ENCODE data around the gene CARD11.

Gene CARD11

DNA sequence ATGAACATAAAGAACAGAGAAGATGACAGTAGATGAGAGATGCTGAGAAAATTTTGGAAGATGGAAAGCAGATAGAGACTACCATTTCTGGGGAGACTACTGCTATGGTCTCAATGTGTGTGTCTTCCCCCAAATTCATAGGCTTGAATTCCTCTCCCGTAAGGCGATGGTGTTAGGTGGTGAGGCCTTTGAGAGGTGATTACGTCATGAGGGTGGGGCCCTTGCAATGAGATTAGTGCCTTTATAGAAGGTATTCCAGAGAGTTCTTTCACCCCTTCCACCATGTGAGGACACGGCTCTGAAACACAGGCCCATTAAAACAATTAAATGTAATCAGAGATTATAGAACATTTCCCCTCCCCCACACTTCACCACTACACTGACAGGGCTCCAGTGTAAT lies 23.9 kb downstream of the CARD11 start:
- no peak for DNase-seq

DNA sequence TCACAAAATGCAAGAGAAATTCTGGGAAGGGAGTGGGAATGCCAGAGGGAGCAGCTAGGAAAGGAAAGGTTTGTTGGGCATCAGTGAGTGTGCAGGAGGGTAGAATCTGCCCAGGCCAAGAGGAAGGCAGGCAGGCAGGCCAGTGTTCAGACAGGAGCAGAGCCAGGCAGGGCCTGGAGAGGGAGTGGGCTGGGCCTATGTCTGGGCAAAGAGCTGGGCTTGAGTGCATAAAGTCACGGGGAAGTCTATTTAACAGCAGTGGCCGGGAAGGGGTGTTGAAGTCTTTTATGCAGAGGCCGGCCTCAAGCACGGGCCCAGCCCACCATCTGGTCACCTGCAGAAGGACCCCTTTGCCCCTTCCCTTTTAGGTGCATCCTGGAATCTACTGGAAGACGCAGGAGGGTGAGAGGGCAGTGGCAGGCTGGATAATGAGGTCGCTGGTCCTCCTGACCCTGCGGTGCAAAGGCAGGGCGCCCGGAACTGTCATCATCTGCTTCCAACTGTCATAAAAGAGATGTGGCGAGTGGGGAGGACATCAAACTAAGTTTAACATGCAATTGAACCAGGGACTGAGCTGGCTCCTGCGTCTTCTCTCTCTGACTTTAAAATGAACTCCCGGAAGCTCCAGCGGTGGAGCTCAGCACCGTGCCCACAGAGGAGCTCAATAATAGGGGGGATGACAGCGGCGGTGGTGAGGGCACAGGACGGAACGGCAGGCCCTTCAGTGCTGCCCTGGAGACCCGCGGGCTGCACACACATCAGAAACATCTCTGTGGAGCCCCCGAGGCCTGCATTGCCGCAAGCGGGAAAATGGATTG lies 29.5 kb downstream of the CARD11 start:
- no peak for DNase-seq

DNA sequence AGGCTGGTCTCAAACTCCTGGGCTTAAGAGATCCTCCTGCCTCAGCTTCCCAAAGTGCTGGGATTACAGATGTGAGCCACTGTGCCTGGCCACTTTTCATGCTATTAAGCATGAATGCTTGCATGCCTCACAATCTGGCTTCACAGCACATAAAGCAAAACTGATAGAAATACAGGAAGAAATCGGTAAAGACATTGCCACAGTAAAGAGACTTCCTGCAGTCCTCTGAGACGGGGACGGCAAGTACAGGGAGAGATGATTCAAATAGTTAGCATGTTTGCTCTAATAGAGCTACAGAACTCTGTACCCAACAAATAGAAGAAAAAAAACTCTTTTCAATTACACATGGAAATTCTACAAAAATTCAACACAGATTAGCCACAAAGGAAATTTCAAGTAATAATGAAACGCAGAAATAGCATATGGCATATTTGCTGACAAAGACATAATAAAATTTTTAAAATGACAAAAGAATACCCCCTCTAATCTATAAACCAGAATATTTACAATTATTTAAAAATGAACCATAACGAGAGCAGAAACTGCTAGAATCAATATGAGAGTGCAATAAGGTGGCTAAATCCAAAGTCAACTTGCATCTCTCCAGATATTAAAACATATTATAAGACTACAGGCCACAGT lies 32.3 kb downstream of the CARD11 start:
- DNase-seq, result no peak

DNA sequence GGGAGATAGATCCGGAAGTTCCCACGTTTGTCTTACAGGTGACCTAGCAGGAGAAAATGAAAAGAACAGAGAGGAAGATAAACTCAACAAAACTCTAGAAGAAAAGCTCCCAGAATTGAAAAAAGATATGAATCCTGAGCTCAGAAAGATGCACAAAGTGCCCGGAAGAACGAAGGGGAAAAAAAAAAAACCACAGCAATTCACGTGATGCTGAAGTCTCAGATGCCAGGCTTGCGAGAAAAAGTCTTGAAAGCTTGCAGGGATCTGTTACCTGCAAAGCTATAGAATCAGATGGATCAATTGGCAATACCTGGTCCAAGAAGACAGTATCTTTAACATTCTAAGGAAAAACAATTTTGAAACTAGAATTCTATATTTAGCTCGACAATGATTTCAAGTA lies 33.5 kb downstream of the CARD11 start:
- no peak for DNase-seq

DNA sequence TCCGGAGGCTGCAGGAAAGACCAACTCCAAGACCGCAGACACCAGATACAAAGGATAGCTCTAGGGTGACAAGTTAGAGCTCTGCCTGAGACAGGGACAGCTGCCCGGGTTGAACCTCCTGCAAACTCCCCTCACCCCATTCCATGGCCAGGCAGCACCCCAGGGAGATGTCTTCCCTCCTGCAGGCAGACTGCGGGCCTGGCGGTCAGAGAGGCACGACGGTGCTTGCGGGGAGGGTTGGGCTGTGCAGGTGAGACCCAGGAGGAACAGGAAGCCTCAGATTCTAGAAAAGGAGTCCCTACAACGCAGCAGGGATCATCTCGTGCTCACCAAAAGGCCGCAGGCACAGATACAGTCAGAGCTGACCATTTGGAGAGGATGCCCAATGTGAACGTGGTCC lies 34.6 kb downstream of the CARD11 start:
- no peak for DNase-seq

DNA sequence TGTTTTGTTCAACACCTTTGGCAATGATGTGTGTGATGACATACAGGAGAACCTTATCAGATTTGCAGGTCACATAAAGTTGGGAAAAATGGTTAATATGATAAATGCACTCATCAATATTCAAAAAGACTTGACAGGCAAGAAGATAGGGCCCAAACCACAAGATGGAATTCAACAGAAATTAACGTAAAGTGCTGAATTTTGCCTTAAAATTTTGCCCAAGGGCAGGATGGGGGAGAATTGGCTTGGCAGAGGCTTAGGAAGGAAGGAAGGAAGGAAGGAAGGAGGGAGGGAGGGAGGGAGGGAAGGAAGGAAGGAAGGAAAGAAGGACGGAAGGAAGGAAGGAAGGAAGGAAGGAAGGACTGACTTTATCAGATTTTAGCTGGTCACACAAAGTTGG lies 35.3 kb downstream of the CARD11 start:
- DNase-seq, result no peak

DNA sequence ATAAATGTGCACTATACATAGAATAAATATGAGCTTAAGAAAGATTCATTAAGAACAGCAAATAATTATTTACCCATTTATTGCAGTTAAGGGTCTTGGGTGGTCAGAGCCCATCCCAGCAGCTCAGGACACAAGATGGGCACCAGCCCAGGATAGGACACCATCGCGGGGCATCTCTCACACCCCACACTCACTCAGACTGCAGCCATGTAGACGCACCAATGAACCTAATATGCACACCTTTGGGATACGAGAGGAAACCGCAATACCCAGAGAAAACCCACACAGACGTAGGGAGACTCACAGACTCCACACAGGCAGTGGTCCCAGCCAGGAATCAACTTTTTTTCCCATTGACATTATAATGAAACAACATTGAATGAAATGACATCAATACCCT lies 36.0 kb downstream of the CARD11 start:
- DNase-seq, result no peak

DNA sequence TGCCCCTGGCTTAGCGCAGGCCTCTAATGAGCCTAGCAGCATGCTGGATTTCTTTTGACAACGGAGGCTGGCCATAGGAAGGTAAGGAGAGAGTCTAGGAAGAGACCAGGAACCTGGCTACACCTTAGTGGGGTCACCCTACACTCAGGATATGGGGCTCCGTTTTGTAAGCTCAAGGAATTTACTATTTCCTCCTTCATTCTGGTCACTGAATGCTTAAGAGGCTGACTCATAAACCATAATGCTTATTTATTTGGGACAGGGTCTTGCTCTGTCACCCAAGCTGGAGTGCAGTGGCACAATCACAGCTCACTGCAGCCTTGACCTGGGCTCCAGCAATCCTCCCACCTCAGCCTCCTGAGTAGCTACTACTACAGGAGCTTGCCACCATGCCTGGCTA lies 38.4 kb downstream of the CARD11 start:
- DNase-seq, result no peak

DNA sequence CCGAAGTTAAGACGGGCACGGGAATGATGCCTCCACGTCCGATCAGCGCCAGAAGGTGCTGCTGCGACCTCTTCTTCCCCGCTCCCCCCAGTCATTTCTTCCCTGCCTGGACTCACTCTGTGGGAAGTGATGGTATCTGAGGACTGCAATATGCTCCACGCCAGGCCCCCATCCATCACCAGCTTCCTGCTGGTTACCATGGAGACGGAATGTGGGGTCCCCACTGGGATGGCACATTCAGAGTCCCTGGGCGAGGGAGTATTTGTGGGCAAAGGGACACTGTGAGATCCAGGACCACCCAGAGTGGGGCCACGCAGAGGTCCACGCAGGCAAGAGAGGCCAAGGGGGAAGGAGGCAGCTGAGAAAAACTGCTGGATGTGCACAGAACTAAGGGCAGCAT lies 39.7 kb downstream of the CARD11 start:
- no peak for DNase-seq

DNA sequence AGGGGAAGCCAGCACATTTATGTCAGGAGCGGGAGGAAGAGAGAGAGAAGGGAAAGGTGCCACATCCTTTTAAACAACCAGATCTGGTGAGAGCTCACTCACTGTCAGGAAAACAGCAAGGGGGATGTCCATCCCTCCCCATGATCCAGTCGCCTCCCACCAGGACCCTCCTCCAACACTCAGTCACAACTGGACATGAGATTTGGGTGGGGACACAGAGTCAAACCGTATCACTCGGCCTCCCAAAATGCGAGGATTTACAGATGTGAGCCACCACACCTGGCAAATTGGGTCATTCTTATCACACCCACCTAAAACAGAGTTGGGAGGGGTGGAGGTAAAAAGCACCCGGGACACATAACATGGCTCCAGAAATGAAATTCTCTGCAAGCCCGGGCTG lies 41.0 kb downstream of the CARD11 start:
- no peak for DNase-seq

DNA sequence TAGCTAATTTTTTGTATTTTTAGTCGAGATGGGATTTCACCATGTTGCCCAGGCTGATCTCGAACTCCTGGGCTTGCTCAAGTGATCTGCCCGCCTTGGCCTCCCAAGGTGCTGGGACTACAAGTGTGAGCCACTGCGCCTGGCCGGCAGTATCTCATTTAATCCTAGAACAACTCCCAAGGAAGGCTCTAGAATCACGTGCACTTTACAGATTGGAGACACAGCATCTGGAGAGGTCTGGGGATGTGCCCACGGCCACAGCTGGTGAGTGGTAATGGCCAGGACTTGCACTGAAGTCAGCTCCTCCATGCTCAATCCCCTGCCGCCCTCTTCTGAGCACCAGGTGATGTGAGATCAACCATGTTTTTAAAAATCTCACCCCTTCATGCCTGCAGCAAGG lies 43.1 kb downstream of the CARD11 start:
- no peak for DNase-seq

DNA sequence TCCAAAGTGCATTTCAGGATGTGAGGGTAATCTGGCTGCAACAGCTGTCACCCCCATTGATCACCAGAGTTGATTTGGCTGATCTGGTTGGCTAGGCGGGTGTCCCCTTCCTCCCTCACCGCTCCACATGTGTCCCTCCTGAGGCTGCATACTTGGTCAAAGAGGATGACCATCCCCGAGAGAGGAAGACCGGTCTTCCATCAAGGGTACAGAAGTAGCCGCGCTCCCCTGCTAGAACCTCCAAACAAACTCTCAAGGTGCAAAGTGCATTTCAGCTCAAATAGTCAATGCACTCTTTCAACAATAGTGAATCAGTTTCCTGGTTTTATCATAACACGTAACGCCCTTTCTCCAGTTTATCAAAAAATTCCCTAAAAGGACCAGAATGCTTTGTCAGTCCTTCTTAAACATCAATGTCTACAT lies 44.6 kb downstream of the CARD11 start:
- no peak for DNase-seq

DNA sequence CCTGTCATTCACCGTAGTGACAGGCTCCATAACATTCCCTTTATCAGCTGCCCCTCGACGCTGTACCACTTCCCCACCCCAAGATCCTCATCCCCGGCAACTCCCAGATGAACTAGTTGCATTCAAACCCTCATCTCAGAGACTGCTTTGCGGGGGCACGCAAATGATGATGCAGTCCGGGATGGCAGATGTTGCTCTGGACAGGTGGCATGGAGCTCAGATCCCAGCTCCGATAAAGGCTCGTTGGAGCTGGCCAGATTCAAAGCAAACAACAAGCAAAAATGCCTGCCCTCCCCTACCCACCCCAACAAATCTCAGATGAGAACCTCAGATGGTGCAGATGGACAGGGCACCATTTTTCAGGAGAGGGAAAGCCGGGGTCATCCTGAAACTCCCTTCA lies 46.7 kb downstream of the CARD11 start:
- no peak for DNase-seq

DNA sequence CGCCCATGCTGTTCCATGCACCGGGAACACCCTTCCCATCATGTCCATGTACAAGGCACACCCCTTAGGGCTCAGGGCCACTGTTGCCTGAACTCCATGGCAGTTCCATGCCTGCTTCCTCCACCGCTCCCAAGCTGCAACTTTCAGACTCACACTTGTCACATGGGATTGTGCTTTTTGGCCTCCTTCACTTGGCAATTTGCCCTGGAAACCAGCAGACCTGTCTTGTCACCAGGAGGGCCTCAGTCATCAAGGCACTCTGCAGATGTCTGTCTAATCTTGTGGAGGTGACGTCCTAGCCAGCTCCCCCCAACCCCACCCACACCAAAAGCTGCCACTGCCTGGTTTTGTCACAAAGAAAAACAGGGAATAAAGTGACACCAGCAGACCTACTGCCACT lies 47.5 kb downstream of the CARD11 start:
- DNase-seq, result no peak

DNA sequence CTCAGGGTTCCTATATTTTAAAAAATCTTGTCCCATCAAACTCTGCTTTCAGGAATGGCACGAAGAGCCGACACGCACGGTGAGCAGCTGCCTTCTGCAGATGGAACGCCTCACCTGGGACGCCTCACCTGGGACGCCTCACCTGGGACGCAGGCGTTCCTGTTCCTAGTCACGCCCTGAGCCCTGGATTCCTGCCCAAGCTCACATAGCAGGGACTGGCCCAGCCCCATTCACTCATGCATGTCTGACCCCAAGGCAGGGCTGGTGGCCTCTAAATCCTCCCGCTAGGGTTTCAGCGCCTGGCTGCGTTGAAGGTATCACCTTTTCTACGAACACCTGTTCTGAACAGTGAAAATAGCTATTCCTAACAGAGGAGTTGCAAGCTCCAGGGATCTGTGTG lies 49.8 kb downstream of the CARD11 start:
- DNase-seq, result no peak

DNA sequence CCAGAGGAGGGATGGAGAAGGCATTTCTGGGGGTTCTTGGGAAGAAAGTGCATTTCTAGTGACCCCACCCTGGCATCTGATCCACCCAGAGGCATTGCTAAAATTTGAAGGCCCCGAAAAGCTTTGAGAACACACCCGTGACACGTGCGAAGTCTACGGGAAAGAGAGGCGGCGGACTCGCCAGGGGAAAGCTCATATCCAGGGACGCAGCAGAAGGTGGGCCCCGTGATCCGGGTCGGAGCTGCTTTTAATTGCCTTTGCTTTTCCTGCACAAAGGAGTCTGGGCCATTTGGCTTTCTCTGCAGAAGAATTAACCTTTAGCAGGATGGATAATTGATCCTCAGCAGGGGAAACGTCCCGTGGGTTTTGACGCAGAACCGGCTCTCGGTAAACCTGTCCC lies 50.3 kb downstream of the CARD11 start:
- no peak for DNase-seq

DNA sequence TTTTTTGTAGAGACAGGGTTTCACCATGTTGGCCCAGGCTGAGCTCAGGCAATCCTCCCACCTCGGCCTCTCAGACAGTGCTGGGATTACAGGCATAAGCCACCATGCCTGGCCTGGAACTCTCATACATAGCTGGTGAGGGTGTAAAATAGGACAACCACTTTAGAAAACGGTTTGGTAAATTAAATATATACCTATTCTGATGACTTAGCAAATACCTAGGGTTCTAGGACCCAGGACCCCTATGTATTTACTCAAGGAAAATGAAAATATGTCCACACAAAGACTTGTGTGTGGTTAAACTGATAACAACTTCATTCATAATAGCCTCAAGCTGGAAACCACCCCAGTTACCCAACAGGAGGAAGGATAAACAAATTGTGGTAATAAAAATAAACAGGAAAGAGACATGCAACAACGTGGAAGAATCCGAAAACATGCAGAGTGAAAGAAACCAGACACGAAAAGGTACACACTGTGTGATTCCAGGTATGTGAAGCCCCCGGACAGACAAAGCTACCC lies 52.7 kb downstream of the CARD11 start:
- no peak for DNase-seq

DNA sequence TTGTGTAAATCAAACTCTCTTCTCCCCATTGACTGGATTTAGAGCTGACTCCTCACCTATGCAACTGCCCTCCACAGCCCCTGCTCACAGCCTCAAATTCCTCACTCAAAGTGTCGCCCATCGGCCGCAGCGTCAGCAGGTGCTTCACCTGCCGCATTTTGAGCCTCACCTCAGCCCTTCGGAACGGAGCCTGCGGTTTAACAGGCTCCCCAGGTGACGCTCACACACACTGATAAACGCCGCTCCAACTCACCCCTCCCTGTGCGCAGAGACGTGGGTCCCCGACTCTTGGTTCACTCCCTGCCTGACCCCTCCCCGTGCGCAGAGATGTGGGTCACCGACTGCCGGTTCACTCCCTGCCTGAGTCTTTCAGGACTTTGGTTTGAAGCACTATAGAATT lies 57.1 kb downstream of the CARD11 start:
- DNase-seq, result no peak

DNA sequence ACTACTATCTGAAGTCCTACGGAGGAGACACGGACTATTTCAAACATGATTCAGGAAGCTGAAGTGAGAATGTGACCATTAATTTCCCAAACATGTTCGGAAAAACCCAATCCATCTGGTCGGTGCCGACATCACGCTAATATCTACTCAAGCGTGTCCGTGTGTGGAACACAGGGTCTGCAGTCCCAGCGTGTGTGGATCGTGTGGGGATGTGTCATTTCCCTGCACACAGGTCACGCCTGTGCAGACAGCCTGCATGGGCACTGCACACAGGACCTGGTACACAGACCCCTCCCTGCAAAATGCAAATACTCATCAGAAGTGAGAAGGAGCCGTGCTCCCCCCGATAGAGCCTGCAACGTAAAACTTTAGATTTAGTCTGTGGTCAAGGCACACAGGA lies 57.8 kb downstream of the CARD11 start:
- DNase-seq, result no peak

DNA sequence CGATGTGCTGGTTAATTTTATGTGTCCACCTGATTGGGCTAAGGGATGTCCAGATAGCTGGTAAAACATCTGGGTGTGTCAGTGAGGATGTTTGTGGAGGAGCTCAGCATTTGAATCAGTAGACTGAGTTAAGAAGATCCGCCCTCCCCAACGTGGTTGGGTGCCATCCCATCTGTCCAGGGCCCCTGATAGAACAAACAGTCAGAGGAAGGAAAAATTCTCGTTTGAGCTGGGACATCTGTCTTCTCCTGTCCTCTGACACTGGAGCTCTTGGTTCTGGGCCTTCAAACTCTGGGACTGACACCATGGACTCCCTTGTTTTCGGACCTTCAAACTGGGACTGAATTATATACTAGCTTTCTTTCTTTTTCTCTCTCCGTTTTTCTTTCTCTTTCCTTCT lies 59.6 kb downstream of the CARD11 start:
- DNase-seq, result no peak

DNA sequence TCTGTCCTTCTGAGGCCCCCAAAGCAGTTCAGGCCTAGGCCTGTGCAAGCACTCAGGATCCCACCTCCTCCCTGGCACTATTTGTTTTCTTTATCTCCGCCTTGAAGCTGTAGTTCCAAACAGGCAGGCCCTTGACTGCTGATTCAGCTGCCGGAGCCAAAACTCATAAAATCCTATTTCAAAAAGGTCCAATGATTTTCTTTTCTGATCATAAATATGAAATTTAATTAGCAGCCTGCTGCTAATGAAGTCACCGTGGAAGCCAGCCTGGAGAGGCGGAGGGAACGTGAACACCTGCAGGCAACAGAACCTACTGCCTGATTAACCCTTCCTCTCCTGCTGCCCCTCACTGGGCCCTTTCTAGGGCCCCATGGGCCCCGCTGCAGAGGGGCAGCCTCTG lies 60.1 kb downstream of the CARD11 start:
- no peak for DNase-seq

DNA sequence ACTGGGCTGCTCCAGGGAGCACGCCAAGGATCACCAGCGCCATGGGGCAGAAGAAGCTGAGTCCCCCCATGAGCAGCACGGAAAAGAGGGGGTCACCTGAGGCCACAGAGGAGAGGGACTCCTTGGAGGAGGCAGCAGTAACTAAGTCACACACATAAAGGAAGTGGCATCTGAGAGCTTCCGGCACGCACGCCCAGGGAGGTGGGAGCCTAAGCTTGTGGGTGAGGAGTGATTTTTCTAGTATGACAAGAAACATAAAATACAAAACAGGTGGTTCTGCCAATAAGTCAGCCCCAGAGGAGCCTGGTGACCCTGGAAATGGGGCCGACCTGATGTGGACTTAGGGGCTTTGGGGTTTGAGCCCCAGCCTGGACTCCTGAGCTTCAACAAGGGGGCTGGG lies 60.8 kb downstream of the CARD11 start:
- DNase-seq, result peak; percentile 32

DNA sequence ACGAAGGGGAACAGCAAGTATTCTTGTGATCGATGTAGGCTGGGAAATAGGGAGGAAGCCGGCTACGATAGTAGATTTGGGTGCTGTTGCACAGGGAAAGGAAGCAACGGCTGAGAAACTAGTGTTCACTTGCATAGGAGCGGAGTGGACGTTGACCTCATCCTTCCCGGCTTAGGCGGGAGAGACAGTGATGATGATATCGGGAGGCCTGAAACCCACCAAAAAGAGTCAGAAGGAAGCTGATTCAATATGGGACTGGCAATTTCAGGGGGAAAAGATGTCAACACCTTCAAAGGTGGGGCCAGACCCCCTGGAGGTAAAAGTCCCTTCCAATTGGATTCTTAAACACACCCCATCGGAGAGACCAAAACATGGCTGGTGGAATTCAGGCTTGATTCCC lies 61.3 kb downstream of the CARD11 start:
- DNase-seq, result no peak

DNA sequence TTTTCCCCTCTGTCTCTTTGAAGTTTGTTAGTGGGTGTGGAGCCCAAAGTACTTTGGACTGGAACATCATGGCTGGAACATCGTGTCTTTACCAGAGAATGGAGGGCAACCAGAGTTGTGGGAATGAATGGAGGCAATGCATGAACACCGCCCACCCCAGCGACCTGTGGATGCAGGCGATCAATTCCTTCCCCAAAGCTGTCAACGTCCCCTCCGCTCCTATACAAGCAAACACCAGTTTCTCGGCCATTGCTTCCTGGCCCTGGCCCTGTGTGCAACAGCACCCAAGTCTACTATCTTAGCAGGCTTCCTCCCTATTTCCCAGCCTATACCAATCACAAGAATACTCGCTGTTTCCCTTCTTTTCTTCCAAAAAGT lies 62.6 kb downstream of the CARD11 start:
- DNase-seq, result no peak

Measured in effector CD4-positive, alpha-beta T cell (primary cell).